ENCODE data around the gene EPHB1. TPM values are rescaled to one million over a fixed set of nuclear protein-coding genes. Genes with fewer than 3 reads are reported as not detected.

Gene EPHB1
- total RNA-seq, 2 donors from 2014 or later = 2.3 to 21.2 TPM

DNA sequence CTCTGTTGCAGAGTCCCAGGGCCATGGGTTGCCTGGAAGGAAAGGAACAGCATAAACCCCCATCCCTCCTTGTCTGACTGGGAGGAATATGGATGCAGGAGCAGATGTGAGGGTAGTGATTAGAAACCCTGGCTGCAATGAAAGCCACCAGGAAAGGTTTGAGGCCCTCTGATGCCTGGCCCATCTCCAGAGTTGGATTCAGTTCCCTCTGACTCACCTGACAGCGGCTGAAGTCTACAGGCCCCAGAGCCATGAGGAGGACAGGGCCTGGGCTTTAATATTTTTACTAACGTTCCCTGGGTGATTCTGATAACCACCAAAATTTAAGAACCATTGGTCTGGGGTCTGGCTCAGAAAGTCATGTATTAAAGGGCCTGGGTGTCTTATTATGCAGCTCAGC is 214.0 kb downstream of the EPHB1 start:
- intact Hi-C loops (cut with DNase I) = no loop called here
- no peak overlapping the region for H3K4me3 ChIP-seq

GRCh38 chr3:135012101-135012500 is 217.0 kb downstream of the EPHB1 start:
- DNase-seq (ENCODE audit: low spot score) = peak; percentile 10
- TF ChIP-seq POLR2A (IDR thresholded peaks at IDR 0.05) (no peak), CTCF (IDR thresholded peaks at IDR 0.05) (no peak), POLR2AphosphoS5 (IDR thresholded peaks at IDR 0.05) (peak; percentile 57)
- no peaks in the 10 kb centered on the region for H3K9me3 ChIP-seq
- intact Hi-C loops (cut with DNase I) = no loop called here
- H3K4me3 ChIP-seq = no peak overlapping the region
- no peaks in the 10 kb centered on the region for H3K4me1 ChIP-seq (replicated peaks)
- no peak overlapping the region for H3K27ac ChIP-seq
- WGBS = 81% methylated on average over 3 of the region's 3 CpGs
- no peaks in the 10 kb centered on the region for H3K36me3 ChIP-seq
- H3K27me3 ChIP-seq (replicated peaks; ENCODE audit: insufficient read depth) = no peaks in the 10 kb centered on the region

More for the DNA sequence above, 214.0 kb downstream of the EPHB1 start:
- 85% methylated on average over 2 of the region's 2 CpGs for WGBS
- Histone ChIP-seq H3K27ac (no peak overlapping the region), H3K9me3 (no peaks in the 10 kb centered on the region), H3K4me1 (replicated peaks) (no peaks in the 10 kb centered on the region), H3K27me3 (replicated peaks; ENCODE audit: insufficient read depth) (no peaks in the 10 kb centered on the region), H3K36me3 (no peaks in the 10 kb centered on the region)
- TF ChIP-seq CTCF (IDR thresholded peaks at IDR 0.05) = no peak
- no peak for TF ChIP-seq POLR2AphosphoS5 (IDR thresholded peaks at IDR 0.05)
- no peak for TF ChIP-seq POLR2A (IDR thresholded peaks at IDR 0.05)
- DNase-seq (ENCODE audit: low spot score) = no peak

DNA sequence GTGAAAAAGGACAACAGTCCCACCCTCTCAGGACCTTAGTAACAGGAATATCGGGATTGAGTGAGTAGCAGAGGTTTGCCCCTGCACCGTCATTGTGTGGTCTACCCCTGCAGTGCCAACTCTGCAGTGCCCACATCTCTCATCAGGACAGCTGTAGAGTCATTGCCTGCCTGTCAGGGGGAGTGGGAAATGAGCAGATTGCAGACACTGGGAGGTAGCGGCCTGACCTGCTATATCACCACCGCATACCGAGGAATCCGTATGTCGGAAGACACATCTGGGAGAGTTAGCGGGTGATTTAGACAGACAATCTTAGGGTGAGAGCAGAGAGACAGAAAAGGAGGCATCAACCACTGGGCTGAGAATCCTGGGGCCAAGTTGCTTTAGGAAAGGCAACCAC is 218.1 kb downstream of the EPHB1 start:
- no peaks in the 10 kb centered on the region for H3K9me3 ChIP-seq
- no peaks in the 10 kb centered on the region for H3K36me3 ChIP-seq
- no peaks in the 10 kb centered on the region for H3K27me3 ChIP-seq (replicated peaks; ENCODE audit: insufficient read depth)
- no peak for DNase-seq (ENCODE audit: low spot score)
- H3K27ac ChIP-seq = no peak overlapping the region
- 96% methylated on average over 8 of the region's 8 CpGs for WGBS
- TF ChIP-seq CTCF (IDR thresholded peaks at IDR 0.05) = no peak
- TF ChIP-seq POLR2AphosphoS5 (IDR thresholded peaks at IDR 0.05) = no peak
- TF ChIP-seq POLR2A (IDR thresholded peaks at IDR 0.05) = no peak
- H3K4me1 ChIP-seq (replicated peaks) = no peaks in the 10 kb centered on the region
- no peak overlapping the region for H3K4me3 ChIP-seq
- intact Hi-C loops (cut with DNase I) = no loop called here

DNA sequence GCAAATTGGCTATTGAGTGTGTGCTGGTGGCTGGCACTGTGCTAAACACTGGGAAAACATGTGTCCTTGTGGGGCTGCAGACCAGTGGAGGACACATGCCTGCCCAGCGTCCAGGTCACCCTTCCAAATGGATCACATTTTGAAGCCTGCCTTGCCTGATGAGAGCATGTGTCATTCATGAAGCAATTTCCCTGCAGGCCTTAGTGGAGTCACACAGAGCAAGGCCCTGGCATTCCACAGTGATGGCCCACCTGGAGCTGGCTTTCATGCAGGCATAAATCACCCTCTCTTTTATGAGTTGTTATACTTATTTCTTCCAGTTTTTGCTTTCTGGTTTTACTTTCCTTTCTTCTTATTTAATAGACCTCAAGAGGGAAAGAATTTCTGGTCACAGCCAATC is 219.5 kb downstream of the EPHB1 start:
- Histone ChIP-seq H3K27me3 (replicated peaks; ENCODE audit: insufficient read depth) (no peaks in the 10 kb centered on the region), H3K4me3 (no peak overlapping the region), H3K4me1 (replicated peaks) (no peaks in the 10 kb centered on the region), H3K9me3 (no peaks in the 10 kb centered on the region), H3K27ac (no peak overlapping the region), H3K36me3 (no peaks in the 10 kb centered on the region)
- TF ChIP-seq POLR2A (IDR thresholded peaks at IDR 0.05) = no peak
- TF ChIP-seq CTCF (IDR thresholded peaks at IDR 0.05) = no peak
- no peak for TF ChIP-seq POLR2AphosphoS5 (IDR thresholded peaks at IDR 0.05)
- DNase-seq (ENCODE audit: low spot score) = no peak
- intact Hi-C loops (cut with DNase I) = no loop called here
- WGBS = no CpG with 5 or more reads among the region's 1 CpG

- WGBS = 52% methylated on average over 8 of the region's 9 CpGs
- H3K27ac ChIP-seq = no peak overlapping the region
- intact Hi-C loops (cut with DNase I) = no loop called here
Measured at GRCh38 chr3:135017003-135017893, 222.2 kb downstream of the EPHB1 start.

More at GRCh38 chr3:135017003-135017893, 222.2 kb downstream of the EPHB1 start:
- no peaks in the 10 kb centered on the region for H3K36me3 ChIP-seq
- H3K4me1 ChIP-seq (replicated peaks) = no peaks in the 10 kb centered on the region
- H3K4me3 ChIP-seq = no peak overlapping the region
- H3K27me3 ChIP-seq (replicated peaks; ENCODE audit: insufficient read depth) = no peaks in the 10 kb centered on the region
- DNase-seq (ENCODE audit: low spot score) = no peak
- TF ChIP-seq CTCF (IDR thresholded peaks at IDR 0.05) = no peak
- TF ChIP-seq POLR2A (IDR thresholded peaks at IDR 0.05) = no peak
- no peak for TF ChIP-seq POLR2AphosphoS5 (IDR thresholded peaks at IDR 0.05)
- H3K9me3 ChIP-seq = no peaks in the 10 kb centered on the region
